Right cardiac atrium (tissue), 5 donors: Measurements from ENCODE around the gene EPB41L1. TPM values are rescaled to one million over a fixed set of nuclear protein-coding genes. Genes with fewer than 3 reads are reported as not detected.

ENCODE experiments used
- ATAC-seq, 2 donors: fragments of 200-7000 bp; cut with Tn5 transposase; one replicate each; pipeline versions ENCODE4 v1.8.0 to v1.9.1; 2020; ENCODE audit warnings: moderate library complexity in 2 of 2, mild to moderate bottlenecking in 1 of 2
- DNase-seq, 3 donors: peaks; one replicate each; pipeline ENCODE4 v3.0.0-alpha.2; 2020
- H3K27ac ChIP-seq: one replicate; pipeline ENCODE4 v1.5.1; 2013; ENCODE audit warnings: mild to moderate bottlenecking, low read length, control low read depth, moderate library complexity
- H3K27me3 ChIP-seq: one replicate; pipeline ENCODE4 v1.6.1; 2013; ENCODE audit not compliant: control insufficient read depth, insufficient read depth
- H3K4me1 ChIP-seq: one replicate; pipeline ENCODE4 v1.6.1; 2013; ENCODE audit warnings: low read length; ENCODE audit not compliant: control insufficient read depth, insufficient read depth
- H3K4me3 ChIP-seq: one replicate; pipeline ENCODE4 v1.5.1; 2013; ENCODE audit warnings: low read length, control low read depth
- H3K9me3 ChIP-seq: one replicate; pipeline ENCODE4 v1.6.1; 2013; ENCODE audit warnings: low read length; ENCODE audit not compliant: control insufficient read depth
- WGBS: extraction: QIAGEN DNeasy Blood & Tissue Kit; methylation state at CpG from one replicate; pipeline ENCODE4 v1.1.7; 2013; 5-methylcytosine and 5-hydroxymethylcytosine counted together
- intact Hi-C, 4 donors: fragments of 100-400 bp; cut with DNase I; formaldehyde crosslinking; loops; one replicate each; pipeline versions ENCODE4 v1.11.0 to v1.14.0; 2022 to 2023
- polyA plus RNA-seq: library from polyadenylated mRNA; stranded (reverse); fragments of 200-250 nt; gene quantifications from one replicate; pipeline ENCODE4 v1.2.3, GENCODE V29; 2013
- total RNA-seq, 4 donors: library from RNA; stranded (reverse); fragmentation: NEBNext Ultra II Directional; extraction: Animal tissue kit (Norgen Biotek cat#: 25700); gene quantifications; one replicate each; pipeline ENCODE4 v1.2.1, GENCODE V29; 2021
- donor health status: healthy with polysubstance abuse.
- donor health status: DM: no; HTN: yes; CAD: no.
- donor health status: DM: no; HTN: no; CAD: no.
- donor health status: DM: no; HTN: yes; CAD: no; lungs with severe emphysema.
- donor health status: DM: yes; HTN: yes; CAD: no.

The EPB41L1 gene
- total and polyA plus RNA-seq, 5 donors: 12.1 to 33.8 (median 25.0) TPM

DNA sequence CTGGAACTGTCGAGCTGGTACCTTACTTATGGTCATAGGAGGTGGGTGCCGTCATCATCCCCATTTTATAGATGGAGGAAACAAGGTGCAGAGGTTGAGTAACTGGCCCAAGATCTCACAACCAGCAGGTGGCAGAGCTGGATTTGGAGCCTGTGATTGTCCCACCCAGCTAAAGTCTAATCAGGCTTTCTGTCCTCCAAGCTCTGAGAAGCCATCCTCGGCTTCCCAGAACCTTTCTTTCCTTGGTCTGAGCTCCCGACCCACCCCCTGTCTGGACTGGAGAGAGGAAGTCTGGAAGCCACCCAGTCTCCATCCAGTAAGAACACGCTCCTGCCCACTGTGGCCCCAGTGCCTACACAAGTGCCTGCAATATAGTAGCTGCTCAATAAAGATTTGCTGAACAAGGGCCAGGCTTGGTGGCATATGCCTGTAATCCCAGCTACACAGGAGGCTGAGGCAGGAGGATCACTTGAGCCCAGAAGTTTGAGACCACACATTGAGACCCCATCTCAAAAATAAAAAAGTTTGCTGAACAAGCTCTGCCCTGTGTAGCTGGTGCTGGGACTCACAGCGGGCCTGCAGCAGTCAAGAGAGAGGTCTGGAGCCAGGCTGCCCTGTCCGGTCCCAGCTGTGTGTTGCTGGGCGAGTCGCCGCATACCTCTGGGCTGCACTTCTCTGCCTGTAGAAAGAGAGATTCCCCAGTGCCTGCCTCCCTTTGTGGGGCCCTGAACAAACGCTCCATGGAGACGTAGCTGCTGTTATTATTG lies 119.1 kb downstream of the EPB41L1 start:
- Histone ChIP-seq H3K4me1 (no peaks in the 10 kb centered on the region), H3K4me3 (no peak overlapping the region), H3K9me3 (no peaks in the 10 kb centered on the region), H3K27ac (no peak overlapping the region), H3K27me3 (no peaks in the 10 kb centered on the region)
- intact Hi-C loops: loop anchor here in 1 of 4 donors (10.0 kb wide), 1 partner anchor 151 kb away; no protein-coding TSS in a partner anchor
- peak in 1 of 2 donors; percentile 18 for ATAC-seq
- no peak for DNase-seq
- 67% methylated on average over 12 of the region's 12 CpGs for WGBS

DNA sequence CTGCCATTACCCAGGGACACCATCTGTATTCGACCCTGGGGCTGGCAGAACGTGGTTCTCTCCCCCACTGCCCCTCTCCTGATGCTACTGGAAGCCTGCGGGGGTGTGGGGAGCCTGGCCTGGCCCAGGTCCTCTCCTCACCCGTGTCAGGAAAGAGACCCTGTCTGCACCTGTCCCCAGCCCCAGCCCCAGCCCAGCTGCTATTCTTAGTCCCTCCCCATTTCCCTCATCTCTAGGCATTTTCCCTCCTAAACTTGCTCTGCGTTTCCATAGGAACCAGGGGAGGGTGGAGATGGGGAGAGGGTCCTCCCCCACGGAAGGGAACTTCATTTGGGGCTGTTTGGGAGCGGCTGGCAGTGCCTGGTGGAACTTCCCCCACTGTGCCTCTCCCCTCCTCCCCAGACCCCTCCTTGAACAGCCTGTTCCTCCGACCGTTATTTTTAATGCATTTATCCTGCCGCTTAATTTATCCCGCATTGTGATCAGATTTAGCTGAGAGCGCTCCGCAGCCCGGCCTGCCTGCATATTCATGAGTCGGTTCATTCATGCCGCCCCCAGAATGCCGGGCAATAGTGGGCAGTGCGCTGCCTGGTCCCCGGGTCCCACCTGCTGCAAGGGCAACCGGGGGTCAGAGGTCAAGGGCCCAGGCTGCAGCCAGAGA lies 119.8 kb downstream of the EPB41L1 start:
- DNase-seq (no peak), ATAC-seq (no peak)
- Histone ChIP-seq H3K4me1 (no peaks in the 10 kb centered on the region), H3K27me3 (no peaks in the 10 kb centered on the region), H3K4me3 (no peak overlapping the region), H3K27ac (no peak overlapping the region), H3K9me3 (no peaks in the 10 kb centered on the region)
- WGBS: 38% methylated on average over 20 of the region's 20 CpGs
- intact Hi-C loops: loop anchor here in 1 of 4 donors (10.0 kb wide), 1 partner anchor 150 kb away; no protein-coding TSS in a partner anchor

DNA sequence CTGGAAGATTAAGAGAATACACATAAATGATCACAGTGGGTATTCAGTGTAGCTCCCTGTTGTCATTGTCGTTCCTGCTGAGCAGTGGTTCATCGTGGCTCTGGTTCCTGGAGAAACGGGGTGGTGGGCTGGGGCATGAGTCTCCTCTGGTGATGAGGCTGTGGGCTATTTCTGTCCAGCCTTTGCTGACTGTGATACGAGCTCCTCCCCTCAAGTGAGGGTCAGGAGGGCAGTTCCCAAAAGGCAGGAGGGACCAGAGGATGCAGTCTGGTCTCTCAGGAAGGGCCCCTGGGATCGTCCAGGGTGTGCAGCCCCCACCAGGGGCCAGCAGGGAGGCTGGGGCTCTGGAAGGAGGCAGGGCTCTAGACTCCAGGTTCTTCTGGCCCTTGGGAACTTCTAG lies 120.5 kb downstream of the EPB41L1 start:
- Histone ChIP-seq H3K9me3 (no peaks in the 10 kb centered on the region), H3K4me3 (no peak overlapping the region), H3K4me1 (no peaks in the 10 kb centered on the region), H3K27ac (no peak overlapping the region), H3K27me3 (no peaks in the 10 kb centered on the region)
- no peak for DNase-seq
- intact Hi-C loops: loop anchor here in 1 of 4 donors (10.0 kb wide), 1 partner anchor 150 kb away; no protein-coding TSS in a partner anchor
- no peak for ATAC-seq
- 43% methylated on average over 5 of the region's 5 CpGs for WGBS

DNA sequence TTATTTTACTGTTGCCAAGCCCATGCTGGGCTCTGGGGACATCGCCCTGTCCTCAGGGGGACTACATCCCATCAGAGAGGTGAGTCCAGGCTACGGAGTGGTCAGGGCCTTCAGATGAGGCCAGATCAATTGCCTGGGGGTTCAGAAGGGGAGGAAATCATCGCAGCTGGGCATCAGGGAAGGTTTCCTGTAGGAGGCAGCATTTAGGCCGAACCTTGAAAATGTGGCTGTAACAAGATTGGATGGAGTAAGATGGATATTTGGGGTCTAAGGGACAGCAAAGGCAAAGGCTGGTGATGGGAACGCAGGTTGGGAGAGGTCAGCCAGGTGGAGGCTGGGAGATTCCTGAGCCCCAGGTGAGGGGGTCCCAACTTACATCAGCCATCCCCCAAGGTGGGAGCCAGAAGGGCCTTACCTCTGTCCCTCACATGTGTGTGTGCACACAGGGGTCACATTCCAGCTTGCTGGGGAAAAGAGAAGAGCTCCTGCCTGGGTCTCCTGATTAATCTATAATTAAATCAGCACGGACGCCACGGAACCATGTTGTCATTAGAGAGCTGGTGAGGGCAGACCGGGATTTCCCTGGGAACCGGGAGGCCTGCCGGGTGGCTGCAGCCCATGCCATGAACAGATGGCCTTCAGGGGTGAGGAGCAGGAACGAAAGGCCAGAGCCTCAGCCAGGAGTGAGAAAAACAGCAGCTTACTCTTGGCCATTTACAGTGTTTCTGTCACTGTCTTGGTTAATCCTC lies 121.1 kb downstream of the EPB41L1 start:
- DNase-seq (no peak), ATAC-seq (no peak)
- Histone ChIP-seq H3K4me1 (no peaks in the 10 kb centered on the region), H3K27me3 (no peaks in the 10 kb centered on the region), H3K27ac (no peak overlapping the region), H3K4me3 (no peak overlapping the region), H3K9me3 (no peaks in the 10 kb centered on the region)
- intact Hi-C loops: loop anchor here in 1 of 4 donors (10.0 kb wide), 1 partner anchor 149 kb away; no protein-coding TSS in a partner anchor
- 80% methylated on average over 12 of the region's 12 CpGs for WGBS

DNA sequence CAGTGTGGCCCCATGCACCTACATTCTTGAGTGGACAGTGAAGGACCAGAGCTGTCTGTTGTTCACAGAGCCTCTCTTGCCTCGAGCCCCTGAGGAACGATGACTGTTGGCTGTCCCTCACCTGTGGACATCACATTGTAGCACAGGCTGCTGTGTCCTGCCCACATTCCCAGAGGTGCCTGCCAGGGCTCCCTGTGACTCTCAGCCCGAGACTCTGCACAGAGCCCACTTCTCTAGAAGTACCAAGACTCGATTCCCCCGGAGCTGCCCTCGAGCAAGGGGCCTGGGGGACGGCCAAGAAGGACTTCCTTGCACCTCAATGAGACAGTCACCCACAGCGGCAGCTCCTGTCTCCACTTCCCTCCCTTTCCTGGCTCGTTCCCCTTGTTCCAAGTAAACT lies 123.0 kb downstream of the EPB41L1 start:
- WGBS: 72% methylated on average over 9 of the region's 9 CpGs
- no peak for ATAC-seq
- no peaks in the 10 kb centered on the region for H3K9me3 ChIP-seq
- H3K27ac ChIP-seq: no peak overlapping the region
- intact Hi-C loops: loop anchor here in 1 of 4 donors (10.0 kb wide), 1 partner anchor 147 kb away; no protein-coding TSS in a partner anchor
- no peak for DNase-seq
- H3K4me3 ChIP-seq: no peak overlapping the region
- H3K4me1 ChIP-seq: no peaks in the 10 kb centered on the region
- no peaks in the 10 kb centered on the region for H3K27me3 ChIP-seq

DNA sequence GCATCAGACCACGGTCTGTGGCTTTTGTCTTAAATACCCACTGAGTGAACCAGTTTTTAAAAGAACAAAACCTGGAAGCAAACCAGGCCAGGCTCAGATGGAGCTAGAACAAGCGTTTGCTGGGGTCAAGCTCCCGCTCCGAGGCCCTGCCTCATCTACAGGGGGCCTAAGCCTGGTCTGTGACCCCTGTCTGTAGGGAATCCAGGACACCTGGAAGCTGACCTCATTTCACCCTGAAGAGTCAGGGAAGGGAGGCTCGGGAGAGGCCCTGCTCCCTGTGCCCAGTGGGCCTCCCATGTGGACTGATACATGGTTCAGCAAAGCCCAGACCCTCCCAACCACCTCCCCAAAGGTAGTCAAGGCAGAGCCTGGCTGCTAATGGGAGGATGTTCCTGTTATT lies 124.8 kb downstream of the EPB41L1 start:
- ATAC-seq (no peak), DNase-seq (no peak)
- Histone ChIP-seq H3K9me3 (no peaks in the 10 kb centered on the region), H3K4me3 (no peak overlapping the region), H3K27me3 (no peaks in the 10 kb centered on the region), H3K27ac (no peak overlapping the region), H3K4me1 (no peaks in the 10 kb centered on the region)
- 65% methylated on average over 5 of the region's 5 CpGs for WGBS
- intact Hi-C loops: loop anchor here in 1 of 4 donors (10.0 kb wide), 1 partner anchor 145 kb away; no protein-coding TSS in a partner anchor

DNA sequence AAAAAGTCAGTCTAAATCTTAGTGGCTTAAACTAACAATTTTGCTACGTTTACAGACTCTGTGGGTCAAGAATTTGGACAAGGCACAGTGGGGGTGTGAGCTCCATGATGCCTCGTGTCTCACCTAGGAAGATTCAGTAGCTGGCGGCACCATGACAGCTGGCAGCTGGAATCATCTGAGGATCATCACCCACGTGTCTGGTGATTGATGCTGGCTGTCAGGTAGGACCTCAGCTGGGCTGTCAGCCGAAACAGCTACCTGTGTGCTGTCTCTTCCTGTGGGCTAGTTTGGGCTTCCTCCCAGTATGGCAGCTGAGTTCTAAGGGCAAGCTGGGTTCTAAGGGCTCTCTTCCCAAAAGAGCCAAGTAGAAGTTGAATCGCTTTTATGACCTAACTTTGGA lies 125.2 kb downstream of the EPB41L1 start:
- Histone ChIP-seq H3K27me3 (no peaks in the 10 kb centered on the region), H3K9me3 (no peaks in the 10 kb centered on the region), H3K4me3 (no peak overlapping the region), H3K27ac (no peak overlapping the region), H3K4me1 (no peaks in the 10 kb centered on the region)
- intact Hi-C loops: loop anchor here in 1 of 4 donors (10.0 kb wide), 1 partner anchor 145 kb away; no protein-coding TSS in a partner anchor
- DNase-seq (no peak), ATAC-seq (no peak)
- WGBS: 69% methylated on average over 6 of the region's 6 CpGs

DNA sequence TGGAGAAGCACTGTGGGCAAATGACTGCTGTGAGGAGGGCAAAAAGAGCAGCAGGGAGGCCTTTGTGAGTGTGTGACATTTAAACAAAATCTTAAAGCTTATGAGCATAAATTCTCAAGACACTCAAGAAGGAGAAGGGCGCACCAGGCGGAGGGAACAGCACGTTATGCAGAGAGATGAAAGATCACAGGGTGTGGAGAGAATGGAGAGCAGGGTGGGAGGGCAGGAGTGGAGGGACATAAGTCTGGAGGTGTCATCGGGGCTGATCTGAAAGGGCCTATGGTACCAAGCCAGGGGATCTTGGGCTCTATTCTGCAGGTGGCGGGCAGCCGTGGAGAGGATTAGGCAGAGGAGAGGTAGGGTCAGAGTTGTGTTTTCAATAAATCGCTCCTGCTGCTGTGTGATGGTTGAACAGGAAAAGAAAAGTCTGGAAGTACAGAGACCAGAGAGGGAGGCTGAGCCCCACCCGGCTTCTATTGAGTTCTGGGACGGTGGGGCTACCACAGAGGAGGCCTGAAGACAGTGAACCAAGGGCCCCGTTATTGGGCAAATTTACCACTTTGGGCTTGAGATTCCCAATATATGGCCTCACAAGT lies 127.3 kb downstream of the EPB41L1 start:
- WGBS: 84% methylated on average over 10 of the region's 10 CpGs
- no peak for DNase-seq
- no peak overlapping the region for H3K4me3 ChIP-seq
- H3K27me3 ChIP-seq: no peaks in the 10 kb centered on the region
- no peak for ATAC-seq
- H3K4me1 ChIP-seq: no peaks in the 10 kb centered on the region
- intact Hi-C loops: no loop called here
- H3K9me3 ChIP-seq: no peaks in the 10 kb centered on the region
- no peak overlapping the region for H3K27ac ChIP-seq
